ENCODE measurements around the gene DHRS11. TPM values are rescaled to one million over a fixed set of nuclear protein-coding genes. Genes with fewer than 3 reads are reported as not detected.

Gene DHRS11
- total RNA-seq, 1 donor from 2014 or later, result 7.1 TPM

- peaks cover 14% of the 10 kb centered on the region for H3K4me1 ChIP-seq (ENCODE audit: insufficient read depth, low read length)
- no peaks in the 10 kb centered on the region for H3K9me3 ChIP-seq (ENCODE audit: insufficient read depth, low read depth, low read length)
- no peaks in the 10 kb centered on the region for H3K27me3 ChIP-seq (ENCODE audit: insufficient read depth, low read length)
- no peak overlapping the region for H3K27ac Mint-ChIP-seq (ENCODE audit: unreplicated experiment)
- H3K79me2 ChIP-seq (ENCODE audit: insufficient read depth, low read length), result peaks cover 11% of the 10 kb centered on the region
- peaks cover 3% of the 10 kb centered on the region for H3K27me3 Mint-ChIP-seq (ENCODE audit: low read depth, unreplicated experiment)
- H3K4me2 ChIP-seq (ENCODE audit: low read length), result peak overlapping the region; percentile 64
- H3K9ac ChIP-seq (ENCODE audit: low read length), result peak overlapping the region; percentile 12
- no peak for FAIRE-seq
- H3K4me3 Mint-ChIP-seq (ENCODE audit: unreplicated experiment), result no peak overlapping the region
- no peak overlapping the region for H3K4me3 ChIP-seq (ENCODE audit: insufficient read depth, low read depth, low read length)
- peaks cover 4% of the 10 kb centered on the region for H3K4me1 Mint-ChIP-seq (ENCODE audit: low read depth, unreplicated experiment)
- H3K36me3 Mint-ChIP-seq (ENCODE audit: low read depth, unreplicated experiment), result peaks cover 7% of the 10 kb centered on the region
- H3K36me3 ChIP-seq (ENCODE audit: insufficient read depth, low read length), result peaks cover 4% of the 10 kb centered on the region
- DNase-seq (ENCODE audit: low read depth), result peak; percentile 38
- no peak overlapping the region for H3K27ac ChIP-seq (ENCODE audit: low read depth, low read length)
- TF ChIP-seq EZH2 (IDR thresholded peaks at IDR 0.05; ENCODE audit: insufficient read depth, low read length) (no peak), CTCF (IDR thresholded peaks at IDR 0.05; ENCODE audit: insufficient read depth, low read depth, low read length) (peak; percentile 35)
- H3K9me3 Mint-ChIP-seq (ENCODE audit: unreplicated experiment), result no peaks in the 10 kb centered on the region
- peaks cover 34% of the 10 kb centered on the region for H4K20me1 ChIP-seq (ENCODE audit: insufficient read depth, low read length)
- no peak overlapping the region for H2AFZ ChIP-seq (ENCODE audit: low read depth, low read length)
Observed at GRCh38 chr17:36608794-36609497, 17.3 kb downstream of the DHRS11 start.

DNA sequence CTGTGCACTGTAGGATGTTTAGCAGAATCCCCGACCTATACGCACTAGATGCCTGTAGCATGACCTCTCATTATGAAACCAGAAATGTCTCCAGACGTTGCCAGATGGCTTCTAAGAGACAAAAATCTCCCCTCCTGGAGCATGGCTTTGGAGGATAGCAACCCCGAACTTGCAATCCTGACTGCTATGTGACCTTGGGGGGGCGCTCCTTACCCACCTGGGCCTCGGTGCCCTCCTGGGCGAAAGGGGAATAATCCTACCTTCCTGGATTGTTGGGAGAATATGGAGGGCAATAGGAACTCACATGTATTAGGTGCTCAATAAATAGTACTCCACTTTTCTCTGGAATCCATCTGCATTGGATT, 17.8 kb downstream of the DHRS11 start:
- Histone ChIP-seq H3K4me1 (ENCODE audit: insufficient read depth, low read length) (peaks cover 11% of the 10 kb centered on the region), H3K9me3 (ENCODE audit: insufficient read depth, low read depth, low read length) (no peaks in the 10 kb centered on the region), H3K79me2 (ENCODE audit: insufficient read depth, low read length) (peaks cover 6% of the 10 kb centered on the region), H3K4me2 (ENCODE audit: low read length) (no peak overlapping the region), H3K27me3 (ENCODE audit: insufficient read depth, low read length) (no peaks in the 10 kb centered on the region), H3K4me3 (ENCODE audit: insufficient read depth, low read depth, low read length) (no peak overlapping the region), H4K20me1 (ENCODE audit: insufficient read depth, low read length) (peaks cover 30% of the 10 kb centered on the region), H3K9ac (ENCODE audit: low read length) (no peak overlapping the region), H3K27ac (ENCODE audit: low read depth, low read length) (no peak overlapping the region), H2AFZ (ENCODE audit: low read depth, low read length) (no peak overlapping the region), H3K36me3 (ENCODE audit: insufficient read depth, low read length) (peaks cover 4% of the 10 kb centered on the region)
- peaks cover 6% of the 10 kb centered on the region for H3K27me3 Mint-ChIP-seq (ENCODE audit: low read depth, unreplicated experiment)
- no peak for DNase-seq (ENCODE audit: low read depth)
- H3K9me3 Mint-ChIP-seq (ENCODE audit: unreplicated experiment), result no peaks in the 10 kb centered on the region
- H3K36me3 Mint-ChIP-seq (ENCODE audit: low read depth, unreplicated experiment), result peaks cover 7% of the 10 kb centered on the region
- no peak overlapping the region for H3K27ac Mint-ChIP-seq (ENCODE audit: unreplicated experiment)
- peak overlapping the region; percentile 27 for H3K4me3 Mint-ChIP-seq (ENCODE audit: unreplicated experiment)
- FAIRE-seq, result no peak
- H3K4me1 Mint-ChIP-seq (ENCODE audit: low read depth, unreplicated experiment), result no peaks in the 10 kb centered on the region
- TF ChIP-seq EZH2 (IDR thresholded peaks at IDR 0.05; ENCODE audit: insufficient read depth, low read length) (no peak), CTCF (IDR thresholded peaks at IDR 0.05; ENCODE audit: insufficient read depth, low read depth, low read length) (no peak)

DNA sequence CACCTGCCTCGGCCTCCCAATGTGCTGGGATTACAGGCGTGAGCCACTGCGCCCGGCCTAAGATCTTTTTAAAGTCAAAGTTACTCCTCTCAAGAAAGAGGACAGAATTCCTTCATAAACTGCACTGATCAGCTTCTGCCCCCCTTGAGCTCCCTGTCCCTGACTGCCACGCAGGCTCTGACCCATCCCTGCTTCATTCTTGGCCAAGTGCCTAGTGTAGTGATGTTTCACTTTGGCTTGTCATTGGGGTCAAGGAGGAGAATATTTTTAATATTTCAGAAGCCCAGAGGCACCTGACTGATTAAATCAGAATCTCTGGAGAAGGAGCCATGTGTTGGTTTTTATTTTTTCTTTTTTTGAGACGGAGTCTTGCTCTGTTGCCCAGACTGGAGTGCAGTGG, 18.8 kb downstream of the DHRS11 start:
- DNase-seq (ENCODE audit: low read depth) (no peak), FAIRE-seq (no peak)
- Histone ChIP-seq H4K20me1 (ENCODE audit: insufficient read depth, low read length) (peaks cover 27% of the 10 kb centered on the region), H3K27ac (ENCODE audit: low read depth, low read length) (no peak overlapping the region), H3K4me3 (ENCODE audit: insufficient read depth, low read depth, low read length) (no peak overlapping the region), H3K9ac (ENCODE audit: low read length) (no peak overlapping the region), H3K4me2 (ENCODE audit: low read length) (no peak overlapping the region), H3K27me3 (ENCODE audit: insufficient read depth, low read length) (no peaks in the 10 kb centered on the region), H3K36me3 (ENCODE audit: insufficient read depth, low read length) (peaks cover 3% of the 10 kb centered on the region), H3K79me2 (ENCODE audit: insufficient read depth, low read length) (peaks cover 4% of the 10 kb centered on the region), H3K9me3 (ENCODE audit: insufficient read depth, low read depth, low read length) (no peaks in the 10 kb centered on the region), H2AFZ (ENCODE audit: low read depth, low read length) (no peak overlapping the region), H3K4me1 (ENCODE audit: insufficient read depth, low read length) (peaks cover 11% of the 10 kb centered on the region)
- H3K4me3 Mint-ChIP-seq (ENCODE audit: unreplicated experiment), result no peak overlapping the region
- H3K36me3 Mint-ChIP-seq (ENCODE audit: low read depth, unreplicated experiment), result peaks cover 7% of the 10 kb centered on the region
- no peak overlapping the region for H3K27ac Mint-ChIP-seq (ENCODE audit: unreplicated experiment)
- TF ChIP-seq CTCF (IDR thresholded peaks at IDR 0.05; ENCODE audit: insufficient read depth, low read depth, low read length), result no peak
- TF ChIP-seq EZH2 (IDR thresholded peaks at IDR 0.05; ENCODE audit: insufficient read depth, low read length), result no peak
- peaks cover 6% of the 10 kb centered on the region for H3K27me3 Mint-ChIP-seq (ENCODE audit: low read depth, unreplicated experiment)
- no peaks in the 10 kb centered on the region for H3K9me3 Mint-ChIP-seq (ENCODE audit: unreplicated experiment)
- no peaks in the 10 kb centered on the region for H3K4me1 Mint-ChIP-seq (ENCODE audit: low read depth, unreplicated experiment)

Measured in astrocyte (in vitro differentiated cells and primary cell).